Occipital lobe (tissue), 2 donors: ENCODE measurements around the gene MSH6. TPM values are rescaled to one million over a fixed set of nuclear protein-coding genes. Genes with fewer than 3 reads are reported as not detected.

Source experiments
- DNase-seq: peaks from one replicate; lab custom pipeline; 2025; lab: John Stamatoyannopoulos, UW
- total RNA-seq: library from RNA; depleted of rRNA; stranded (reverse); fragments of >200 nt; gene quantifications from one replicate; pipeline ENCODE4 v1.2.3, GENCODE V29; 2014

MSH6 gene
- total RNA-seq, 1 donor from 2014 or later, result 58.6 TPM

GRCh38 chr2:47778698-47779425 is 4.1 kb upstream of the MSH6 start:
- DNase-seq, result no peak

DNA sequence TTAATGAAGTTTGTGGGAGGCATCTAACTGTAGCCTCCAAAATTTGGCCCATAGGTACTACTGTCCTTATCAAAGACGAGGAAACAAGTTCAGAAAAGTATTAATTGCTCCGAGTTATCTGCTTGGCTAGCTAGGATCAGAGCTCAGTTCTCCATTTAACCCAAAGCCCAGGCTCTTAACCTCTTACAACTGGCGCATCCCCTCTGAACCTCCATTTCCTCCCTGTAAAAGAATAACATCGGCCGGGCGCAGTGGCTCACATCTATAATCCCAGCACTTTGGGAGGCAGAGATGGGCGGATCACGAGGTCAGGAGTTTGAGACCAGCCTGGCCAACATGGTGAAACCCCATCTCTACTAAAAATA is 3.5 kb upstream of the MSH6 start:
- DNase-seq, result no peak

- DNase-seq, result no peak
Measured at GRCh38 chr2:47782381-47782670, 619 bp upstream of the MSH6 start.

GRCh38 chr2:47783486-47784351 is 774 bp downstream of the MSH6 start:
- DNase-seq, result peak; percentile 31

DNA sequence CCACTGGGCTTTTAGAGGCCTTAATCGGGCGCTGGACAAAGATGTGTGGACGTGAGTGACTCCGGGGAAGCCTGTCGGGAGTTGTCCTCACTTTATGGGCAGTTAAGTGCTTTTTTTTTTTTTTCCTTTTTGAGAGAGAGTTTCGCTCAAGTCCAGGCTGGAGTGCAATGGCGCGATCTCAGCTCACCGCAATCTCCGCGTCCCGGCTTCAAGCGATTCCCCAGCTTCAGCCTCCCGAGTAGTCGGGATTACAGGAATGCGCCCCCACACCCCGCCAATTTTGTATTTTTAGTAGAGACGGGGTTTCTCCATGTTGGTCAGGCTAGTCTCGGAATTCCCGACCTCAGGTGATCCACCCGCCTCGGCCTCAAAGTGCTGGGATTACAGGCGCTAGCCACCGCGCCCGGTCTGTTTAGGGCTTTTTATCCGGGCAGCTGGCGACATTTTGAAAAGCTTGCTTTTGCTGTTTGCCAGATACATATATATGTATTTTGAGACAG is 1.5 kb downstream of the MSH6 start:
- no peak for DNase-seq

DNA sequence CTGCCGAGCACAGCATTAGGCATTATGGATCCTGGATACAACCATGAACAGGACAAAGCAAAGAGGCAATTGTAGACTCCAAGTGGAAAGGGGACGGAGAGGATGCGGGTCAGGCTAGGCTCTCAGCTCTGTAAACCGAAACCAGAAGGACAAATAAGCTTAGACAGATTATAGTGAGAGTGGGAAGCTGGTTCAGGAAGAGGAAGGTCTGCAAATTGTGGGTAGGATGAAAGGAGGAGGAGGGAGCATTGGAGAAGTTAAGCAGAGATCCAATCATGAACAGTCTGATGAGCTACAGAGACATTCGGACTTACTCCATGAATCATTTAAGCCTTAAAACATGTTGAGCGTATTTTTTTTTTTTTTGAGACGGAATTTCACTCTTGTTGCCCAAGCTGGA is 3.0 kb downstream of the MSH6 start:
- DNase-seq, result no peak

DNA sequence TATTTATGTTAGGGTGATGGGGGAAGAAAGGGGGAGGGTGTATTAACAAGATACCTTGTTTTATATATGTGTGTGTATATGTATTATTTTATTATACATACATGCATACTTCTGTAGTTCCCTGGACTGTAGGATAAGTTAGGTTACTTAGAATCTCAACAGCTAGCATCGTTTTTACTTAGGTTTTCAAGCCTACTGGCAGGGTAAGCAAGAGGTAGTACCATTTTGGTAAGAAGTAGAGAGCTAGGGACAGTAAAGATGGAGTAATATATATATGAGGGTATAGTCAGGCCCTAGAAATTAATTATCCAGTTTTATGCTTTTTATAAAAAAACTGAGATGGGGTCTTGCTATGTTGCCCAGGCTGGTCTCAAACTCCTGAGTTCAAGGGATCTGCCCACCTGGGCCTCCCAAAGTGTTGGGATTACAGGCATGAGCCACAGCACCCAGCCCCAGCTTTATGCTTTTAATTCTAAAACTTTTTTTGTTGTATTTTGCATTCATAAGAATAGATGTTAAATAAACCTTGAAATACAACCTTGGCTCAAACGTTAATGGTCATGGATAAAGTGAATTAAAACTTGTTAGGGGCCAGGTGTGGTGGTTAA is 13.2 kb downstream of the MSH6 start:
- DNase-seq, result no peak

- DNase-seq, result no peak
Measured at GRCh38 chr2:47798631-47799030, 15.7 kb downstream of the MSH6 start.

GRCh38 chr2:47799031-47799609 is 16.2 kb downstream of the MSH6 start:
- no peak for DNase-seq

GRCh38 chr2:47801118-47801517 is 18.2 kb downstream of the MSH6 start:
- no peak for DNase-seq

DNA sequence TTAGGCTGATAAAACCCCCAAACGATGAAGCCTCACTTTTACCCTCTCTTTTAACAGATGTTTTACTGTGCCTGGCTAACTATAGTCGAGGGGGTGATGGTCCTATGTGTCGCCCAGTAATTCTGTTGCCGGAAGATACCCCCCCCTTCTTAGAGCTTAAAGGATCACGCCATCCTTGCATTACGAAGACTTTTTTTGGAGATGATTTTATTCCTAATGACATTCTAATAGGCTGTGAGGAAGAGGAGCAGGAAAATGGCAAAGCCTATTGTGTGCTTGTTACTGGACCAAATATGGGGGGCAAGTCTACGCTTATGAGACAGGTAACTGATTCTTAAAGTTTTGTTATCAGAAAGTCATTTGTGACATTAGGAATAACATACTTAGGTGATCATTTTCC is 20.4 kb downstream of the MSH6 start:
- DNase-seq, result no peak

GRCh38 chr2:47803770-47804169 is 20.8 kb downstream of the MSH6 start:
- no peak for DNase-seq

- DNase-seq, result no peak
Measured at GRCh38 chr2:47805850-47806249, 22.9 kb downstream of the MSH6 start.

DNA sequence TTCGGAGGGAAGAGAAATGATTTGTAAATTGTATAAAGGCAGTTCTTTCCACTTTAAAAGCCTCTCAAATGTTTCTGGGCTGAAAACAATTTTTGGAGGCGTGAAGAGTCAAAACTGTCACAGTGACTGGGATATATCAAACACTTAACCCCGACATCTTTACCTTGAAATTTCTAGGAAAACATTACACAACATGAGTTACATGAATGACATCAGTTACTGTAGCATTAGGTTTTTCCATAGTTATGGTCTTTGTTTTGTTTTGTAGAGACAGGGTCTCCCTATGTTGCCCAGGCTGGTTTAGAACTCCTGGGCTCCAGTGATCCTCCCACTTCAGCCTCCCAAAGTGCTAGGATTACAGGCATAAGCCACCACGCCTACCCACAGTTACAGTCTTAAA is 25.7 kb downstream of the MSH6 start:
- no peak for DNase-seq

DNA sequence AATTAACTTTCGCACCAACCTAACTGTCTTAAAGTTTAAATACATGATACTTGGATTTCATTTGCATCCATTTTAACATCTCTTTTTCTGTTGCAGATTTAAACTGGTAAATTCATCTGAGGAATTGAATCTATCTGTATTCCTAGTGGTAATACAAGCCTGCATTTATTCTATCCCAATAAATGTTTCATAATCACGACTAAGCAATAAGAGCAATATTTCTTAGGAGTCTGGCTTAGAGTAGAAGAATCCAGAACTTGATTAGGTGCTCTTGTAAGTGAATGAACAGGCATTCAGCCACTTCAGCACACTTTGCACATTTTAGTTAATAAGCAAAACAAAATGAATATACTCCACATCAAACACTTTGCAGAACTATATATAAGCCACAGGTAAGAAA is 27.0 kb downstream of the MSH6 start:
- no peak for DNase-seq

DNA sequence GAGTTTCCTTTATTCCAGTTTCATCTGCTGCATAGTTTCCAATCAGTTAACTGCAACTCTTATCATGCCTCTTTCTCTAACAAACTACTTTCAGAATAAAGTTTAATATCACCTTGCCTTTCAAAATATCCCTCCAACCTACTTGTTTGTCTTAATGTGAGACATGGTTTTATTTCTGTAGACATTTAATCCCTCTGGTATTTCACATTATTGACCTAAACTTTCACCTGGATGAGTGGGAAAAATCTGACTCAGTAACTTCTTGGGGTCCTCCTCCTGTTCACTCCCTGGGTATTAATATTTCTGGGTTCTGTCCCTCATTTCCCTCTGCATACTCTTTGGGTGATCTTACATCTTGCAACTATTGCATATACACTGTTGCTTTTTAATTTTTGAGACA is 27.9 kb downstream of the MSH6 start:
- no peak for DNase-seq

DNA sequence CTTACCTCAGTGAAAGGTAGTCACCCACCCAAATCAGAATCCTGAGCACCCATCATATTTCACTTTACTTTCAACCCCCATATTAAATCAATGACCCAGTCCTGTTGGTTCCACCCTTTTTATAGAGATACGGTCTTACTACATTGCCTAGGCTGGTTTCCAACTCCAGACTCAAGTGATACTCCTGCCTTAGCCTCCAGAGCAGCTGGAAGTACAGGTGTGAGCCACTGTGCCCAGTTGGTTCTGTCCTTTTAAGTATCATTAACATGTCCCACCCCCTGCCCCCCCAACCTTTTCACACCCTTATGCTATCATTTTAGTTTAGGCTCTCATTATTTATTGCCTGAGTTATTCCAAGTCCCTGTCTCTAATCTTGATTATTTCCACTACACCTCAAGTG is 28.7 kb downstream of the MSH6 start:
- no peak for DNase-seq

GRCh38 chr2:47815764-47816163 is 32.8 kb downstream of the MSH6 start:
- no peak for DNase-seq

DNA sequence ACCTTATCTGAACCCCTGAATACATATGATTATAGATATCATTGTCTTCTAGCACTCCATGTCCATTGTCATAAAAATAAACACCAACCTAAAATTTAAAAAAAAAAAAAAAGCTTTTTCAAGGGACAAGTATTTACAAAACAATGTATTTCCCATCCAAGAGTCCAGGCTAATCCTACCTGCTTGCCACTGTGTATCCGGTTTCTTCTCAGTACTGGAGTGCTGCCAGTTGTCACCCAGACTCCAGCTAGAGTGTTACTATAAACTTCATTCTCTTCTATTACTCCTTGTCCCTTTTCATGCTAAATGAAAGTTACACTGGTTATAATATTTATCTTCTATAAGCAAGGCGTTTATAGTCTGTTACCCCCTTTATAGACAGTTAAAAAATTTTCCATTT is 35.8 kb downstream of the MSH6 start:
- DNase-seq, result no peak

DNA sequence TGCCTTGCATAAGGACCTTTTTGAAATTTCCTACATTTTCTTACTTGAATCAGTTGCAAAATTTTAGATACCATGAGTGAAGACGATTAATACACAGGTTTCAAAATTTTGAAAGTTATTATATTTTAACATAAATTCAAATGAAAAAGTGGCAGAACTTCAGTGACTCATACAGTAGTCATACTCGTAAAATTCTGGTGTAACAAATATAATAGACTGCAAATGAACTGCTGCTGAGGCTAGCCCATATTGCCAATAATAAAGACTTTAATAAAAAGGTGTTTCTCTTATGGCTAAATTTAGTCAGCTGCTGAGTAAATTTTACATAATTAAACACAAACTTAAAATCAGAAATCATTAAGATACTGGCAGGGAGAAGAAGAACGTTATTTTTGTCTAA is 36.9 kb downstream of the MSH6 start:
- no peak for DNase-seq

- DNase-seq, result no peak
Measured at GRCh38 chr2:47822518-47822917, 39.6 kb downstream of the MSH6 start.

DNA sequence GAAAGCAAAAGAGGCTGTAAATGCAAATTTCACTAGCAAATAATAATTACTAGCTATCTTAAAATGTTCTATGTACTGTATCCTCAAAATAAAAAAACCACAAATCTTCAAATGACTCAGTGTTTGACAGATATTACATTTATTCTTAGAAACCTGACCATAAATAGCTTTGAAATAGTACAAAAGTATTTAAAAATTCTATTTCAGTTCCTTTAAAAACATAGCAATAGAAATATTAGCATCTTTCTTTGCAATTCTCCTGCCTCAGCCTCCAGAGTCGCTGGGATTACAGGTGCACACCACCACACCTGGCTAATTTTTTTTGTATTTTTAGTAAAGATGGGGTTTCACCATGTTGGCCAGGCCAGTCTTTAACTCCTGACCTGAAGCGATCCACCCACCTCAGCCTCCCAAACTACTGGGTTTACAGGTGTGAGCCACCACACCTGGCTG is 50.6 kb downstream of the MSH6 start:
- DNase-seq, result no peak
